T-helper 22 cell (primary cell): Measurements from ENCODE around the gene KRTAP10-8.
"Not testable (repeated sequence)": the region's sequence is repeated elsewhere in the genome, so short reads cannot be mapped to it uniquely, and the experiment has no call there.

Experiments used
- DNase-seq: peaks from one replicate; pipeline ENCODE4 v3.0.0-alpha.2; 2020; ENCODE audit warnings: low read depth

The KRTAP10-8 gene

DNA sequence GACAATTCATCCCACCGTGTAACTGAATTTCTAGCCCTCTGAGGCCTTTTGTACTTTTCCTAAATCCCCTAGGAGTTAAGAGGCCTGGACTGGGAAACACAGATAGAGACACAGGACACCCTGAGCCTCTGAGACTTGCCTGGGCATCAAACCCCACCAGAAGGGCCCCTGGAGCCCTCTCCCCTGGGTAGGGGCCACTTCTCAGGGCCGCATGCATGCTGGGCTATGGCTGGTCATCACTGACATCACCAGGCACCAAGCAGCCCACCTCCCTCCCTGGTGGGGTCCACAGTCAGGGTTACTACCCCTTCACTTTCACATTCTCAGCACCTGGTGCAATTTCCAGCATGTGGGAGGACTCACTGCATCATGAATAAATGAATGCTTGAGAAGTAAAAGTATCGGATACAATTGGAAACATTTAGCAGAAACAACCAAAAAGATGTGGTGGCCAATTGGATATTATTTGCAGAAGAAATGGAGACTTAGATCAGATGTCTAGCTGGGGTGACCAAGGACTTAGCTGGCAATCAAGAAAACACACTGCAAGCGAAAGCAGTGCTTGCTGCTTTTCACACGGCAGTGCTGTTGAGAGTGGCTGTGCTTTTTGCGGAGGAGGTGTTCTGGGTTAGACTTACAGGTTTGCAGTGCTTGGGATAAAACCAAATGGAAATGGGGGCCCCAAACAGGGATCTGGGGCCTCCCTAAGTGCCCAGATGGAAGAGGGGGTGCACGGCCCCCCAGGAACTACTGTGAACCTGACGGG is 12.4 kb upstream of the KRTAP10-8 start:
- no peak for DNase-seq

DNA sequence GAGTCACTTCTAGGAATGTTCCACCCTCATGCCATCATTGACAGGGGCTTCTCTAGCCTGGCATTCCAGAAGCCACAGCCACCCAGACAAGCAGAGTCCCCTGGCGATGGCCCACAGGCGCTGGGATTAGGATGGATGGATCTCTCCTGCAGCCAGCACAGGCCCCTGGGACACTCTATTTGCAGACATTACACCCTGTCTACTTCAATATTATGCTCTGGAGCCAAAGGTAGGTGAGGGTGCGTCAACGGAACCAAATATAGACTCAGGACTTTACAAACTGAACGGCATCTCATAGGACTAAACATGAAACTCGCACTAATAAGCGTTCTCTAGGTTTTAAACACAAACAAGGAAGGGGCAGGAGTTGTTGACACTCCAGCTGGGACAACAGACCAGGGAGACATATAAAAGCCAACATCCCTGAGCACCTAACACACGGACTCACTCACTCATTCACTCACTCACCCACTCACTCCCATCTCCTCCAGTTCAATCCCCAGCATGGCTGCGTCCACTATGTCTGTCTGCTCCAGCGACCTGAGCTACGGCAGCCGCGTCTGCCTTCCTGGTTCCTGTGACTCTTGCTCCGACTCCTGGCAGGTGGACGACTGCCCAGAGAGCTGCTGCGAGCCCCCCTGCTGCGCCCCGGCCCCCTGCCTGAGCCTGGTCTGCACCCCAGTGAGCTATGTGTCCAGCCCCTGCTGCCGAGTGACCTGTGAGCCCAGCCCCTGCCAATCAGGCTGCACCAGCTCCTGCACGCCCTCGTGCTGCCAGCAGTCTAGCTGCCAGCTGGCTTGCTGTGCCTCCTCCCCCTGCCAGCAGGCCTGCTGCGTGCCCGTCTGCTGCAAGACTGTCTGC is 11.5 kb upstream of the KRTAP10-8 start, which contains the start of gene KRTAP10-7:
KRTAP10-7 (plus strand) TSS at position 480 of the 861 bp plus-strand sequence; CDS start at position 505, 25 bp downstream.
- DNase-seq: not testable (repeated sequence)

DNA sequence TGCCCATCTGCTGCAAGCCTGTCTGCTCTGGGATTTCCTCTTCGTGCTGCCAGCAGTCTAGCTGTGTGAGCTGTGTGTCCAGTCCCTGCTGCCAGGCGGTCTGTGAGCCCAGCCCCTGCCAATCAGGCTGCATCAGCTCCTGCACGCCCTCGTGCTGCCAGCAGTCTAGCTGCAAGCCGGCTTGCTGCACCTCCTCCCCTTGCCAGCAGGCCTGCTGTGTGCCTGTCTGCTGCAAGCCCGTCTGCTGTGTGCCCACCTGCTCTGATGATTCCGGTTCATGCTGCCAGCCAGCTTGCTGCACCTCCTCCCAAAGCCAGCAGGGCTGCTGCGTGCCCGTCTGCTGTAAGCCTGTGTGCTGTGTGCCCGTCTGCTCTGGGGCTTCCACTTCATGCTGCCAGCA is 10.8 kb upstream of the KRTAP10-8 start:
- DNase-seq: not testable (repeated sequence)

DNA sequence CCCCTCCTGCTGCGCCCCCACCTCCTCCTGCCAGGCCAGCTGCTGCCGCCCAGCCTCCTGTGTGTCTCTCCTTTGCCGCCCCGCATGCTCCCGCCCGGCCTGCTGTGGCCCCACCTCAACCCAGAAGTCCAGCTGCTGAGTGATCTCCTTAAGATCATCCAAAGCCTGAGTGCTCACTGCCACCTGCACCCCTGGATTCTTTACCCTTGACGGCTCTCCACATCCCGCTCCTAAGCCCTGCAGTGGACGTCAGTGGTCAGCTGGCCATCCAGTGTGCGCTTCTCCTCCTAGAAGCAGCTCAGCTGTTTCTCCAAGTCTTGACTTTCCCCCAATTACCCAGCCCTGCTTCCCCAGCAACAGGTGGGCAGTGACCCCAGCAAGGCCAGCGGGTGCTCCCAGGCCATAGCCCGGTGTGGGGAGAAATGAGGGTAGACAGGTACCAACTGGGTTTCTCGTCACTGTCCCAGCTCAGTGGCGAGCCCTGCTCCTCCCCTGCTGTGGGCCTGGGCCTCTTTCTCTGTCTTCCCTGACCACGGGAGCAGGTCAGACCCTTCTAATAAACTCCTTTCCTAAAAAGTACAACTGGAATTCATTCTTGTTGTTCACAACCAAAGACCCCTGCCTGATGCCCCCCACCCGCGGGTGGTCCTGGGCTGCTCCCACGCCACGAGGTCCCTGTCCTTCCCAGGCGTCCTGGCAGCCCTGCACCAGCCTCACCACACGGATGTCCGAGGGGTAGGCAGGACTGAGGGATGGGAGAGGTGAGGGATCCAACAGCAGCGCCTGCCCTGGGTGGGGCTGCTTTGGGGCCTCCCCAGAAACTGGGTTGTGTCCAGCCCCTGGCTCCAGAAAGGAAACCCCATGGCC is 10.1 kb upstream of the KRTAP10-8 start:
- no peak for DNase-seq

DNA sequence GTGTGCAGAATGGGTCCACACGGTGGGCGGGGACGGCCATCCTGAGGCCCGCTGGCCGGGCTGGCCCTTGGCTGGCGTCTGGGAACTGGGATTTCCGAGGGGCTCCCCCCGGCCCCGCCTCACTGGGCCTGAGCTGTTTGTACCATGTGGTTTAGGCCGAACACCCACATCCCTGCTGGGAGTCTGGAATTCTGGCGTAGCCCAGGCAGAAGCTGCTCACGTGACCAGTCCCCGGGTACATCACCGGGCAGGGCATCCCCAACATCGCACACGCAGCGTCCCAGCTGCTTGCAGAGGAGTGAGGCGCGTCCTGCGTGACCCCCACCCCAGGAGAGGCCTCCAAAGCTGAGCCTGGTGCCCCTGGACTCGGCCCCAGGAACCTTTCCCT is 9.4 kb upstream of the KRTAP10-8 start:
- no peak for DNase-seq

DNA sequence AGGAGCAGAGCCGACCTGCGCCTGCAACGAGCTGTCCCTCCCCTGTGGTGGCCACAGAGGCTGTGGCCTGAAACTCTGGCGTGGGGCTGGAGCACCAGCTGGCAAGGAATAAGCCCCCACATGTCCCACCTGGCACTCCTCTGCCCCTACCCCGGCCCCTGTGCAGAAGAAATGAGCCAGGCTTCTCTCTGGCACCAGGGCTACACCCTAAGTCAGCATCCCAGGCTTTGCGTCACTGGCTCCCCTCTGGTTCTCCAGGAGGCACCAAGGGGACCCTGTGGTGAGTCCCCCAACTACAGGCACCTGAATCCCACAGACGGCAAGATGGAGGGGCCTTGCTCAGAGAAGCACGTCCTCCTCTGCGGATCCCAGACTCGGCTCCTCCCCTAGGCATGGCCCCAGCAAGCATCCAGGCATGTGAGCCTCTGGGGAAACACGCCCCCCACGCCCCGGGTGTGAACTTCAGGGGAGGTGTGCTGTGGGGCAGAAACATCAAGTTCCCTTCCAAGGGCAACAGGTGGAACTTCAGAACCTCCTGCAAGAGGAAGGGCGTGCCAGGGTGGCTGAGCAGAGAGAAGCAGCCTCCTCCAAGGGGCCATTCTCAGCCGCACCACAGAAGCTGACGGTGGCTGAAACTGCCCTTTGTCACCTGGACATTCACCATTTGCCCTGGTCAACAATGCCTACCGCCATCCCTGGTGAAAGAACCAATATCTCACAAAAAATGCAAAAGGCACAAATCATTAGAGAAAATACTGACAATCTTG is 8.6 kb upstream of the KRTAP10-8 start:
- DNase-seq: no peak

DNA sequence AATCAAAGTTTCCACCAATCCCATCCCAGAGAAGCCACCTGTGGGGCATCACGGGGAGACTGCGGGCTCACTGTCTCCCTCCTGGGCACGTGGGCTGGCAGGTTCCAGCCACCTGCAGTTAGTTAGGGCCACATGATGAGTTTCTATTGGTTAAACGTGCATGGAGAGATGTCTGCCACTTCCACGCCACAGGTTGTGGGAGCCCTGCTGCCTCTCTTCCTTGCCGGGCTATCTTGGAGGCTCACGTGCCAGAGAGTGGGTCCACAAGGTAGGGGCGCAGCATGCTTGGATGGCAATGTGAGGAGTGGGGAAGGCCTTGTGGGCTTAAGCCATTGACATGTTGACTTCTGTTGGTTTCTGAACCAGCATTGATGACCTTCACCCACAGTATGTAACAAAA is 8.0 kb upstream of the KRTAP10-8 start:
- DNase-seq: no peak

DNA sequence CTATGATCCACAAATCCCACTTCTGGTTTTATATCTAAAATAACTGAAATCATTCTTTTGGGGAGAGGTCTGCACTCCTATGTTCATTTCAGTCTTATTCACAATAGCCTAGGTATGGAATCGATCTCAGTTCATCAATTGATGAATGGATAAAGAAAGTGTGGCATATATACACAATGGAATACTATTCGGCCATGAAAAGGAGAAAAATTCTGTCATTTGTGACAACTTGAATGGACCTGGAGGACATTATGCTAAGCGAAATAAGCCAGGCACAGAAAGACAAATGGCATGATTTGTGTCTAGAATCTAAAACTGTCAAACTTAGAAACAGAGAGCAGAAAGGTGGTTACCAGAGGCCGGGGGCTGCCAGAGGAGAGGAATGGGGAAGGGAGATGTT is 5.4 kb upstream of the KRTAP10-8 start:
- DNase-seq: no peak

DNA sequence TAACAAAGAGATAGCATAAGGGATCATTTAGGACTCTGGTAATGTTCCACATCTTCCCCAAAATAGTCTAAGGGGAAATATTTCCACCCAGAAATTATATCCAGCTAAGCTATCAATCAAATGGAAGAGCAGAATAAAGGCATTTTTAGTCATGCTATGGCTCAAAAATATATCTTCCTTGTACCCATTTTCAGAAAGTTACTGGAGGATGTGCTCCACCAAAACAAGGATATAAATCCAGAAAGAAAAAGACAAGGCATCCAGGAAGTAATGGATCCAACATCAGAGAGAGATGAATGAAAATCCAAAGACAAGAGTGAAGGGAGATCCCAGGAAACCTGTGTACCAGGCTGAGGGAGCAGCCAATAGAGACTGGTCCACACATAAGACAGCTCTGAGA is 2.7 kb upstream of the KRTAP10-8 start:
- DNase-seq: no peak

DNA sequence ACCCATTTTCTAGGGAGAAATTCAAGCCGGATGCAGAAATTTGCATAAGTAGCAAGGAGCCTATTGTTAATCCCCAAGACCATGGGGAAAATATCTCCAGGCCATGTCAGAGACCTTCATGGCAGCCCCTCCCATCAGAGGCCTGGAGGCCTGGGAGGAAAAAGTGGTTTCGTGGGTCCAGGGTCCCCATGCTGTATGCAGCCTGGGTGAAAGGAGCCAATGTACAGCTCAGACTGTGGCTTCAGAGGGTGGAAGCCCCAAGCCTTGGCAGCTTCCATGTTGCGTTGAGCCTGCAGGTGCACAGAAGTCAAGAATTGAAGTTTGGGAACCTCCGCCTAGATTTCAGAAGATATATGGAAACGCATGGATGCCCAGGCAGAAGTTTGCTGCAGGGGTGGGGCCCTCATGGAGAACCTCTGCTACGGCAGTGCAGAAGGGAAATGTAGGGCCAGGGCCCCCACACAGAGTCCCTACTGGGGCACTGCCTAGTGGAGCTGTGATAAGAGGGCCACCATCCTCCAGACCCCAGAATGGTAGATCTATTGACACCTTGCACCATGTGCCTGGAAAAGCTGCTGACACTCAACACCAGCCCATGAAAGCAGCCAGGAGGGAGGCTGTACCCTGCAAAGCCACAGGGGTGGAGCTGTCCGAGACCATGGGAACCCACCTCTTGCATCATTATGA is 1.6 kb upstream of the KRTAP10-8 start:
- not testable (repeated sequence) for DNase-seq

DNA sequence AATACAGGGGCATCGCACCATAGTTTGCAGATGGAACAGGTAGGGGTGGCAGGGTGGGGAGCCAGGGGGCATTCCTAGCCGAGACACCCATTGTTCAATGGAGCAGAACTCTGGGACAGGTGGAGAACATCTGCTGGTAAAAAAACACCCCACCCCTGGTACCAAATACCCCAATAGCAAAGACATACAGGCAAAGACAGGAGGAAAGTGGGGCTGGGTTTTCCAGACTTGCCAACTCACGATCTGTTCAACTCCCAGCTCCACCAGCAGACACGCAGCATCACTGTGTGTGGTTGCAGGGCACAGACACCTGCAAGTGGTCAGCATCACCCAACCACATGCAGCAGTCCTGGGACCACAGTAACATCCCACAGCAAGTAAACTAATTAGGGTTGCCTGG is 328 bp upstream of the KRTAP10-8 start:
- no peak for DNase-seq

DNA sequence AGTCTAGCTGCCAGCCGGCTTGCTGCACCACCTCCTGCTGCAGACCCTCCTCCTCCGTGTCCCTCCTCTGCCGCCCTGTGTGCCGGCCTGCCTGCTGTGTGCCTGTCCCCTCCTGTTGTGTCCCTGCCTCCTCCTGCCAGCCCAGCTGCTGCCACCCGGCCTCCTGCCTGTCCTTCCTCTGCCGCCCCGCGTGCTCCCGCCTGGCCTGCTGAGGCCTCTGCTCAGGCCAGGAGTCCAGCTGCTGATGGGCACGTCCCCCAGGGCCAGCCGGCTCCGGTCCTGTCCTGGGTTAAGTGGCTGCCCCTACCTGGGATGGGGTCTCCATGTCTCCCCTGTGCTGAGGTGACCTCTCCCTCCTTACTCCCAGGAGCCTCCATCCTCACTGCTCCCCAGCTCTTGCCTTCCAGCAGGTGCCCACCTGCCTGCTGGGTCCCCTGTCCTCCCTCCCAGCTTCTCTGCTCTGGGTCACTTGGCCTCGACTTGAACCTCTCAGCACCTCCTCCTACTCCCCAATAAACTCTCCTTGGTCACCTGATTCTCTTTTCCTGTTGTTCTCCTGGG is 870 bp downstream of the KRTAP10-8 start:
- DNase-seq: no peak

DNA sequence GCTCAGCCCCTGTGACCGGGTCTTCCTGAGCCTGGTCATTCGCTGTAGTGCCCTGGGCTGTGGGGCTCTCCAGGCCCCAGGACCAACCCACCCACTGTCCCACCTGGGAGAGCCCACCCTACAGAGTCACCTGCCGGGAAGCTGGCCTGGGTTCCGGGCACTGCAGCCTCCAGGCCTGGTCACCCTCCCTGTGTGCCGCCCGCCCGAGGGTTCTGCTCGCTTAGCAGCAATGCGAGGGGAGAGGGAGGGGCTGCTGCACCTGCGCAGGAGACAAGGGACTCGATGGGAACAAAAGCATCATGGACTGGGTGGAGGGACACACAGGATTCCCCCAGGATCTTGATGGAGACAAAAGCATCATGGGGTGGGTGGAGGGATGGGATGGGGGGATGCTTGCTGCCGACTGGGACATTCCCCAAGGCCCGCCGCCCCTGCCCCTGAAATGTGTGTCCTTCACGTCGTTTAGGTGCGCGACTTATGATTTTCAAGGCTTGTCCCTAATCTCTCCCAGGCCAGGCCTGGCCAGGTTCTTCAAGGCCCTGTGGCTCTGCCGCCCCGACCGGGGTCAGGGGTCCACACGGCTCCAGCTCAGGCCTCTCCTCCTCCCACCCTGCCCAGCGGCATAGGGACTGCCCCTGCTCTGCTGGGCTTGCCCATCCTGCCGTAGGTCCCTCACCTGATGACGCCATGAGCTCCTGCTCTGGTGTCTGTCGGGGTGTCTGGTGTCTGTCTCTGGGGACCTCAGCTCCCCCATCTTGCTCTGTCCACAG is 1.7 kb downstream of the KRTAP10-8 start:
- DNase-seq: no peak

DNA sequence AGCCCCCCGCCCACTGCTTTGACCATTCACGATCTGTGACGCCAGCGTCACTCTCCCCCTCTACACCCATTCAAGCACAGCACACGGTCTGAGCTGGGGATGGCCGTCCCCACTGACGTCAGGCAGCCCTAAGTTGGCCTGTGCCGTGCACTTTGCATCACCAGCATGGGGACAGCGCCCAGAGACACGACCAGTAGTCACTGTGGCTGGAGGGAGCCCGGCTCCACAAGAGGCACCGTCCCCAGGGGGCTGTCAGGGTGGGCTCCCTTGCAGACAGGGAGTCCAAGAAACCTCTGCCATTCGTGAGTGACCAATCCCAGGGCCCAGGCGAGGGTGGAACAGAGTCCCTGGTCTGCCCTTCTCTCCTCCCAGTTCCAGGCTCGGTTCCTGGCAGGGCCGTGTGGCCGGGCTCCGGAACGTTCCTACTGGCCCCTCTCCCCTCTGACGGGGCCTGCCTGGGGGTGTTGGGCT is 2.3 kb downstream of the KRTAP10-8 start:
- DNase-seq: no peak

DNA sequence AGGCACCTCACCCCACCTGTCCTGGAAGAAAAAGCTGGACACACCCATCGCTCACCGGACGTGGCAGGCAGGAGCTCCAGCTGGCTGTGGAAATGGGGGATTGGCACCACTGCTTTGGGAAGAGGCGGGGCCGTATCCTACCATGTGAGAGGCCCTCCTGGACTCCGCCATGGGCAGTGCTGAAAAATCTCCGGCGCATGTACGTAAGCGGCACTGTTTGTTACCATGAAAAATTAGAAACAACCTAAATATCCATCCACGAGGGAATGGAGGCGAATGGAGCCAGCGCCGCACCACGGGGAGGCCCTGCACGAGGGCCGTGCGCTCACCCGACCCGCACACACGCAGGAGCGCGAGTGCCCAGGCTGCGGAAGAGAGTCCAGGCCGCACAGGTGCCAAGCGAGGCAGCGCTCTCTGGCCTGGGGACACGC is 3.1 kb downstream of the KRTAP10-8 start:
- no peak for DNase-seq

DNA sequence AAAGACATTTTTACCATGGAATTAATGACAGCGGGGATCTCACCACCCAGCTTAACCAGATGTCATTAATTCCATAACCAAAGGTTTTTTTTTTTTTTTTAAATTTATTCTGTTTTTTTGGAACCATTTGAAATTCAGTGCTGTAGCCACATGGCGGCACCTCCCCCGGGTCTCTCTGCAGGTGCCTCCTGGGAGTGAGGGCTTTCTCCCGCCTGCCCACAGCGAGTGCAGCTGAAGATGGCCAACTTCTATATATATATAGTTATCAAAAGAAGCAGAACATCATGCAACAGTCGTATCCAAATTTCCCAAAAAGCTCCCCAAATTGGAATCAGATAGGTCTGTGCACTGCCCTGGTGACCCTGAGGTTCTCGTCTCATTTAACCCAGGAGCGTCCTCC is 3.6 kb downstream of the KRTAP10-8 start:
- no peak for DNase-seq

DNA sequence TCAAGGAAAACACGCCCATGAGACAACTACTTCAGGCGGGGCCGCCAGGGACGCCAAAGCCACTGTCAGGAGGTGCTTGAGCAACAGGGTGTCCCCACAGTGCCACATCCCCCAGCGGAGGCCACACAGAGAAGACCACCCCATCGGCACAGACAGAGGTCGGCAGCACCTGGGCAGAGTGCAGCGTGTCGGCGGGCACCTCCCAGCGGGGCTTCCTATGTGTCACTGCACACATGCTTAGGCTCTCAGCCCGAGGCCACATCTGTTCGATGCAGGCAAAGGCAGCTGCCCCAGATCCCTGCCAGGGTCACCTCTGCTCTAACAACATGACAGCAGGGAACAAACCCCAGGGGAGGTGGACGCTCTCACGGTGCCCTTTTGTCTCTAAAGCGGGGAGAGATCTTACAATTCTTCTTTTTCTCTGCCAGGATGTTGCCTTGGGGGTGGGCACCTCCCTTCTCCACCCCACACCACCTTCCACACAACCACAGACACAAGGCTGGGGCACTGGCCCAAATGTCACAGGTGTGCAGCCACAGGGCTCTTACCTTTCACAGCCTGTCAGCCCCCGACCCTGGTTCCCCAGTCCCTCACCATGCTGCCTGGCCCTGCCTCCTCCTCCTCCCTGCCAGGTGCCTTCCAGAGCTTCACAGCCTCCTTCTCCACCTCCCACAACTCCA is 4.2 kb downstream of the KRTAP10-8 start:
- no peak for DNase-seq

DNA sequence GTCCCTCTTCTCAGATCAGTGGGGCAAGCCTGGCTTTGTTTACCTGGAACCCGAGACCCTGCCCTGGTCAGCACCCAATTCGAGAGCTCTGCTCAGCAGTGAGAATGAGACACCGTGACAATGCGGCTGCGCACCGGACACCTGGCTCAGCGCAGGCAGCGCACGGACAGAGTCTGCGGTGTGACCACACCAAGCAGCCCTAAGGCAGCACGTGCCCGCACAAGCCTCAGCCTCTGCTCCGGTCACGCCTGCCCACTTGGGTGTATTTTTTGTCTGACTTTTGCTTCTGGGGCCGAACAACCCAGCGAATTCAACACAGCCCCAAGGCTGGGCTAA is 4.7 kb downstream of the KRTAP10-8 start:
- no peak for DNase-seq

DNA sequence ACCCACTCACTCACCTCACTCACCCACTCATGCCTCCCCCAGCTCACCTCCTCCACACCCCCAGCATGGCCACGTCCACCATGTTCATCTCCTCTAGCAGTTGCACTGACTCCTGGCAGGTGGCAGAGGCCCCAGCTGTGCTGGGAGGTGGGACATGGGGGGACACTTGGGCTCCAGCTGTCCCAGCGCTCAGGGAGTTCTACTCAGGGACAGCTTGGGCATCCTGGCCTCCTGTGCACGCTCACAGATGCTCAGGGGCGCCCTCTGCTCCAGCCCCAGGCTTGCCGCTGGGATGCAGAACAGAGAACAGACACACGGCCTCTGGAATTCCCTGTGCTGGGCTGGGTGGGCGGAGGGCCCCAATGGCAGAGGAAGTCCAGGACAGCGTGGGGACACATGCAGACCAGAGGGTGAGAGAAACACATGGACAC is 5.2 kb downstream of the KRTAP10-8 start:
- no peak for DNase-seq
